Measurements from ENCODE around the gene DUSP11.

DUSP11 gene

GRCh38 chr2:73746015-73746876 lies 33.7 kb downstream of the DUSP11 start:
- Histone ChIP-seq H3K36me3 (replicated peaks; ENCODE audit: insufficient read depth, low read length) (no peaks in the 10 kb centered on the region), H3K27me3 (replicated peaks; ENCODE audit: insufficient read depth, low read length) (no peaks in the 10 kb centered on the region), H3K79me2 (ENCODE audit: low read length) (no peaks in the 10 kb centered on the region), H2AFZ (ENCODE audit: low read length) (no peak overlapping the region), H3K9me2 (replicated peaks; ENCODE audit: insufficient read depth, low read length) (no peaks in the 10 kb centered on the region), H3K9ac (ENCODE audit: low read length) (no peak overlapping the region), H3F3A (ENCODE audit: insufficient read depth, low read length) (no peaks in the 10 kb centered on the region), H3K4me2 (ENCODE audit: low read depth, low read length) (no peak overlapping the region), H4K20me1 (ENCODE audit: insufficient read depth, low read length) (no peaks in the 10 kb centered on the region), H3K4me1 (ENCODE audit: low read length) (no peaks in the 10 kb centered on the region), H3K27ac (ENCODE audit: low read length) (no peak overlapping the region), H3K4me3 (ENCODE audit: low read length) (no peak overlapping the region), H3K9me3 (replicated peaks; ENCODE audit: insufficient read depth, low read length) (no peaks in the 10 kb centered on the region)
- TF ChIP-seq EZH2 (optimal IDR thresholded peaks at IDR 0.05; ENCODE audit: low read depth, low read length) (no peak), EZH2phosphoT487 (IDR thresholded peaks at IDR 0.05; ENCODE audit: low read length) (no peak)
- TF ChIP-seq, protein P1, sequence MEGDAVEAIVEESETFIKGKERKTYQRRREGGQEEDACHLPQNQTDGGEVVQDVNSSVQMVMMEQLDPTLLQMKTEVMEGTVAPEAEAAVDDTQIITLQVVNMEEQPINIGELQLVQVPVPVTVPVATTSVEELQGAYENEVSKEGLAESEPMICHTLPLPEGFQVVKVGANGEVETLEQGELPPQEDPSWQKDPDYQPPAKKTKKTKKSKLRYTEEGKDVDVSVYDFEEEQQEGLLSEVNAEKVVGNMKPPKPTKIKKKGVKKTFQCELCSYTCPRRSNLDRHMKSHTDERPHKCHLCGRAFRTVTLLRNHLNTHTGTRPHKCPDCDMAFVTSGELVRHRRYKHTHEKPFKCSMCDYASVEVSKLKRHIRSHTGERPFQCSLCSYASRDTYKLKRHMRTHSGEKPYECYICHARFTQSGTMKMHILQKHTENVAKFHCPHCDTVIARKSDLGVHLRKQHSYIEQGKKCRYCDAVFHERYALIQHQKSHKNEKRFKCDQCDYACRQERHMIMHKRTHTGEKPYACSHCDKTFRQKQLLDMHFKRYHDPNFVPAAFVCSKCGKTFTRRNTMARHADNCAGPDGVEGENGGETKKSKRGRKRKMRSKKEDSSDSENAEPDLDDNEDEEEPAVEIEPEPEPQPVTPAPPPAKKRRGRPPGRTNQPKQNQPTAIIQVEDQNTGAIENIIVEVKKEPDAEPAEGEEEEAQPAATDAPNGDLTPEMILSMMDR (IDR thresholded peaks at IDR 0.05; ENCODE audit: low read length) = no peak
- no peak for DNase-seq

GRCh38 chr2:73740767-73741166 lies 39.1 kb downstream of the DUSP11 start:
- Histone ChIP-seq H3K9me2 (replicated peaks; ENCODE audit: insufficient read depth, low read length) (no peaks in the 10 kb centered on the region), H3K4me3 (ENCODE audit: low read length) (no peak overlapping the region), H3K4me2 (ENCODE audit: low read depth, low read length) (no peak overlapping the region), H3K9me3 (replicated peaks; ENCODE audit: insufficient read depth, low read length) (no peaks in the 10 kb centered on the region), H3K4me1 (ENCODE audit: low read length) (no peaks in the 10 kb centered on the region), H3K27ac (ENCODE audit: low read length) (no peak overlapping the region), H3K79me2 (ENCODE audit: low read length) (peaks cover 13% of the 10 kb centered on the region), H3K9ac (ENCODE audit: low read length) (no peak overlapping the region), H3K36me3 (replicated peaks; ENCODE audit: insufficient read depth, low read length) (no peaks in the 10 kb centered on the region), H4K20me1 (ENCODE audit: insufficient read depth, low read length) (no peaks in the 10 kb centered on the region), H2AFZ (ENCODE audit: low read length) (no peak overlapping the region), H3K27me3 (replicated peaks; ENCODE audit: insufficient read depth, low read length) (no peaks in the 10 kb centered on the region), H3F3A (ENCODE audit: insufficient read depth, low read length) (peaks cover 6% of the 10 kb centered on the region)
- TF ChIP-seq EZH2 (optimal IDR thresholded peaks at IDR 0.05; ENCODE audit: low read depth, low read length) (no peak), EZH2phosphoT487 (IDR thresholded peaks at IDR 0.05; ENCODE audit: low read length) (no peak)
- TF ChIP-seq, protein P1 (IDR thresholded peaks at IDR 0.05; ENCODE audit: low read length) = no peak
- no peak for DNase-seq

GRCh38 chr2:73739101-73739500 lies 40.8 kb downstream of the DUSP11 start:
- Histone ChIP-seq H4K20me1 (ENCODE audit: insufficient read depth, low read length) (no peaks in the 10 kb centered on the region), H3K9ac (ENCODE audit: low read length) (no peak overlapping the region), H2AFZ (ENCODE audit: low read length) (no peak overlapping the region), H3K4me2 (ENCODE audit: low read depth, low read length) (no peak overlapping the region), H3K36me3 (replicated peaks; ENCODE audit: insufficient read depth, low read length) (no peaks in the 10 kb centered on the region), H3K27me3 (replicated peaks; ENCODE audit: insufficient read depth, low read length) (no peaks in the 10 kb centered on the region), H3K9me3 (replicated peaks; ENCODE audit: insufficient read depth, low read length) (no peaks in the 10 kb centered on the region), H3K4me1 (ENCODE audit: low read length) (no peaks in the 10 kb centered on the region), H3K27ac (ENCODE audit: low read length) (no peak overlapping the region), H3F3A (ENCODE audit: insufficient read depth, low read length) (peaks cover 6% of the 10 kb centered on the region), H3K4me3 (ENCODE audit: low read length) (no peak overlapping the region), H3K9me2 (replicated peaks; ENCODE audit: insufficient read depth, low read length) (no peaks in the 10 kb centered on the region), H3K79me2 (ENCODE audit: low read length) (peaks cover 19% of the 10 kb centered on the region)
- TF ChIP-seq EZH2phosphoT487 (IDR thresholded peaks at IDR 0.05; ENCODE audit: low read length) (no peak), EZH2 (optimal IDR thresholded peaks at IDR 0.05; ENCODE audit: low read depth, low read length) (no peak)
- TF ChIP-seq, protein P1 (IDR thresholded peaks at IDR 0.05; ENCODE audit: low read length) = no peak
- DNase-seq = no peak
